GM12878 (cell line): Measurements from ENCODE around the gene MRTFA. TPM values are rescaled to one million over a fixed set of nuclear protein-coding genes. Genes with fewer than 3 reads are reported as not detected.

ENCODE experiments used
- ATAC-seq: fragments of 200-7000 bp; cut with Tn5 transposase; 3 replicates; pipeline ENCODE4 v1.9.1; 2020; ENCODE audit warnings: mild to moderate bottlenecking, moderate library complexity
- BruUV-seq: library from RNA; stranded (reverse); fragments of 400-500 nt; replicated peaks from 2 replicates; lab custom pipeline; 2021; lab: Mats Ljungman, UMichigan
- CTCF ChIA-PET: fragments of 300-600 bp; sonication (Branson Sonifier 250); formaldehyde crosslinking; extraction: SDS; loops from one replicate; lab custom pipeline; 2021; ENCODE audit warnings: inconsistent platforms; lab: Yijun Ruan, JAX
- POLR2A ChIA-PET: fragments of 350-600 bp; formaldehyde crosslinking; extraction: SDS; loops from one replicate; lab custom pipeline; 2021; ENCODE audit warnings: inconsistent platforms; lab: Charles Lee
- RAD21 ChIA-PET: fragments of 300-600 bp; sonication (Branson Sonifier 250); formaldehyde crosslinking; loops from one replicate; lab custom pipeline; 2023; ENCODE audit warnings: antibody characterized with exemption; ENCODE audit not compliant: unreplicated experiment; lab: Charles Lee
- SMC1A ChIA-PET: fragments of 300-600 bp; sonication (Branson Sonifier 250); formaldehyde crosslinking; loops from one replicate; lab custom pipeline; 2023; ENCODE audit not compliant: unreplicated experiment, uncharacterized antibody; lab: Charles Lee
- DNase-seq: peaks from one replicate; pipeline ENCODE4 v3.0.0-alpha.2; 2011; ENCODE audit warnings: low read depth, low spot score
- FAIRE-seq: peaks from 3 replicates; lab custom pipeline; 2011; peaks lifted over from hg19 to GRCh38; lab: Jason Lieb, UNC
- H2AFZ ChIP-seq: 2 replicates; pipeline ENCODE4 v1.6.0; 2011; ENCODE audit warnings: low read depth, low read length, control low read depth; ENCODE audit not compliant: control insufficient read depth
- H3K27ac ChIP-seq: 2 replicates; pipeline ENCODE4 v1.5.1; 2011; ENCODE audit warnings: control low read depth; ENCODE audit not compliant: control insufficient read depth, insufficient read depth
- H3K27me3 ChIP-seq, 2 experiments: replicated peaks in 1 of 2; 2 replicates each; pipeline versions ENCODE4 v1.6.0 to v1.6.1; 2011; ENCODE audit warnings: low read length in 1 of 2; ENCODE audit not compliant: control insufficient read depth in 2 of 2, insufficient read depth in 2 of 2
- H3K36me3 ChIP-seq, 2 experiments: 2 replicates each; pipeline ENCODE4 v1.5.1; 2011; ENCODE audit warnings: low read length in 1 of 2; ENCODE audit not compliant: control insufficient read depth in 2 of 2, insufficient read depth in 2 of 2
- H3K4me1 ChIP-seq: 2 replicates; pipeline ENCODE4 v1.6.1; 2011; ENCODE audit warnings: mild to moderate bottlenecking, low read length, moderate library complexity, mixed read lengths; ENCODE audit not compliant: control insufficient read depth, insufficient read depth
- H3K4me2 ChIP-seq: 2 replicates; pipeline ENCODE4 v1.6.0; 2011; ENCODE audit warnings: control low read depth; ENCODE audit not compliant: control insufficient read depth, insufficient read depth
- H3K4me3 ChIP-seq: fragments of 200-600 bp; sonication (generic); 2 replicates; pipeline ENCODE4 v1.5.1; 2016
- H3K79me2 ChIP-seq: 2 replicates; pipeline ENCODE4 v1.6.0; 2011; ENCODE audit warnings: low read length; ENCODE audit not compliant: control insufficient read depth, insufficient read depth
- H3K9ac ChIP-seq: 2 replicates; pipeline ENCODE4 v1.8.0; 2011; ENCODE audit warnings: low read length, control low read depth, mixed read lengths; ENCODE audit not compliant: control insufficient read depth, insufficient read depth
- H3K9me3 ChIP-seq: replicated peaks from 3 replicates; pipeline ENCODE4 v1.5.1; 2011; ENCODE audit warnings: mild to moderate bottlenecking, low read length; ENCODE audit not compliant: control insufficient read depth, insufficient read depth
- H4K20me1 ChIP-seq: 2 replicates; pipeline ENCODE4 v1.6.0; 2011; ENCODE audit not compliant: control insufficient read depth, insufficient read depth
- ATF3 ChIP-seq: IDR thresholded peaks from 2 replicates; pipeline ENCODE4 v1.6.1; 2011; ENCODE audit warnings: low read depth, mild to moderate bottlenecking, low read length, moderate library complexity, borderline replicate concordance; ENCODE audit errors: extremely low read depth
- ATF7 ChIP-seq: fragments of 450-650 bp; IDR thresholded peaks from 2 replicates; pipeline ENCODE4 v1.6.1; 2016; ENCODE audit warnings: low read depth, mild to moderate bottlenecking
- BMI1 ChIP-seq: fragments of 450-650 bp; IDR thresholded peaks from 2 replicates; pipeline ENCODE4 v1.6.1; 2016; ENCODE audit warnings: mild to moderate bottlenecking, moderate library complexity, borderline replicate concordance
- CREB1 ChIP-seq: IDR thresholded peaks from 2 replicates; pipeline ENCODE4 v1.6.1; 2012; ENCODE audit warnings: low read depth, mild to moderate bottlenecking, inconsistent platforms
- CREM ChIP-seq: IDR thresholded peaks from 2 replicates; pipeline ENCODE4 v1.6.1; 2014; ENCODE audit warnings: antibody characterized with exemption, low read depth
- DPF2 ChIP-seq: fragments of 450-650 bp; IDR thresholded peaks from 2 replicates; pipeline ENCODE4 v1.6.1; 2017; ENCODE audit warnings: mild to moderate bottlenecking
- EGR1 ChIP-seq, 2 experiments: IDR thresholded peaks; 1 replicate in 1 of 2; 2 replicates in 1 of 2; pipeline ENCODE4 v1.6.1; 2011 to 2012; ENCODE audit warnings: low read depth in 2 of 2, low read length in 2 of 2, borderline replicate concordance in 1 of 2, mild to moderate bottlenecking in 1 of 2, moderate library complexity in 1 of 2
- FOXM1 ChIP-seq: IDR thresholded peaks from 2 replicates; pipeline ENCODE4 v1.6.1; 2012; ENCODE audit warnings: low read depth, mild to moderate bottlenecking, inconsistent platforms, low read length, moderate library complexity
- JUNB ChIP-seq: IDR thresholded peaks from 2 replicates; pipeline ENCODE4 v1.6.1; 2016; ENCODE audit warnings: antibody characterized with exemption, mild to moderate bottlenecking
- NFYB ChIP-seq: IDR thresholded peaks from 2 replicates; pipeline ENCODE4 v1.6.1; 2011; ENCODE audit warnings: low read depth, mild to moderate bottlenecking, low read length, improper control_type of control experiment, moderate library complexity; ENCODE audit not compliant: insufficient read depth
- PML ChIP-seq: IDR thresholded peaks from 2 replicates; pipeline ENCODE4 v1.6.1; 2012; ENCODE audit warnings: low read length, inconsistent platforms
- POLR2A ChIP-seq: IDR thresholded peaks from 2 replicates; pipeline ENCODE4 v1.6.1; 2011; ENCODE audit warnings: low read depth, mild to moderate bottlenecking, low read length
- POLR2AphosphoS2 ChIP-seq: IDR thresholded peaks from 2 replicates; pipeline ENCODE4 v1.6.1; 2011; ENCODE audit warnings: low read depth, mild to moderate bottlenecking, low read length, improper control_type of control experiment, moderate library complexity
- POLR2AphosphoS5 ChIP-seq: IDR thresholded peaks from 2 replicates; pipeline ENCODE4 v1.6.1; 2011; ENCODE audit warnings: mild to moderate bottlenecking, low read length, inconsistent platforms
- RAD51 ChIP-seq: fragments of 450-650 bp; IDR thresholded peaks from 2 replicates; pipeline ENCODE4 v1.6.1; 2016; ENCODE audit warnings: moderate library complexity, mild to moderate bottlenecking, inconsistent platforms
- STAT1 ChIP-seq: fragments of 450-650 bp; conservative IDR thresholded peaks from 2 replicates; pipeline ENCODE4 v1.6.1; 2014; ENCODE audit warnings: antibody characterized with exemption, mild to moderate bottlenecking
- TAF1 ChIP-seq: IDR thresholded peaks from 2 replicates; pipeline ENCODE4 v1.6.1; 2011; ENCODE audit warnings: mild to moderate bottlenecking, low read depth, low read length, borderline replicate concordance
- WRNIP1 ChIP-seq: IDR thresholded peaks from 2 replicates; pipeline ENCODE4 v1.6.1; 2011; ENCODE audit warnings: low read depth, low read length, improper control_type of control experiment, borderline replicate concordance
- WGBS: methylation state at CpG from one replicate; pipeline ENCODE4 v1.1.6; 2016; ENCODE audit warnings: low lambda C conversion rate; ENCODE audit not compliant: insufficient replicate concordance, insufficient coverage; ENCODE audit errors: missing lambda C conversion rate; 5-methylcytosine and 5-hydroxymethylcytosine counted together
- in situ Hi-C: fragments of 300-500 bp; cut with MboI; formaldehyde crosslinking; loops from 9 replicates; pipeline ENCODE4 v1.14.3; 2018; ENCODE audit warnings: mixed read lengths
- intact Hi-C: fragments of 100-400 bp; cut with micrococcal nuclease; formaldehyde crosslinking; loops from one replicate; pipeline ENCODE4 v1.14.2; 2022; ENCODE audit not compliant: unreplicated experiment
- polyA plus RNA-seq, 11 experiments: library from polyadenylated mRNA; depleted of rRNA in 4 of 11; unstranded in 6 of 11; stranded (reverse) in 5 of 11; fragments of >200 nt; fragmentation: Nextera tagmentation in 4 of 11; fragmentation: Illumina TruSeq in 1 of 11; extraction: Ambion mirVana in 4 of 11; extraction: Trizol in 1 of 11; gene quantifications; 1 replicate in 1 of 11; 2 replicates in 10 of 11; pipeline versions ENCODE4 v1.2.1 to v1.2.3, GENCODE V29; 2011 to 2016; ENCODE audit warnings: inconsistent platforms in 2 of 11, missing spikeins in 2 of 11, low read depth in 1 of 11
- total RNA-seq, 4 experiments: library from RNA; depleted of rRNA in 3 of 4; stranded (reverse); fragments of >200 nt in 3 of 4; fragmentation: Illumina TruSeq in 1 of 4; extraction: Trizol in 1 of 4; gene quantifications; 2 replicates each; pipeline versions ENCODE4 v1.2.1 to v1.2.3, GENCODE V29; 2013 to 2021
- TF ChIP-seq, protein P1 (sequence below): fragments of 450-650 bp; IDR thresholded peaks from 2 replicates; pipeline ENCODE4 v1.6.1; 2016; ENCODE audit warnings: mild to moderate bottlenecking
- TF ChIP-seq, protein P2 (sequence below): IDR thresholded peaks from 2 replicates; pipeline ENCODE4 v1.6.1; 2011; ENCODE audit warnings: borderline replicate concordance, low read depth, mild to moderate bottlenecking, moderate library complexity, mixed read lengths, low read length; ENCODE audit not compliant: insufficient read depth; ENCODE audit errors: extremely low read length

Gene MRTFA
- total and polyA plus RNA-seq, 10 of the 15 experiments (the other 5 are each of a cell fraction or from before 2014, with no cell fraction given) = 2.0 to 63.9 (median 17.9) TPM

GRCh38 chr22:40651563-40652501 lies 15.3 kb upstream of the MRTFA start:
- peak overlapping the region; percentile 75 for H3K4me2 ChIP-seq
- no TSS peak for BruUV-seq
- in situ Hi-C loops = no loop called here
- FAIRE-seq (peak; percentile 84), ATAC-seq (peak; percentile 85), DNase-seq (no peak)
- ChIA-PET RAD21 (interaction anchor here (1.5 to 2.9 kb wide), 5 partner anchors 15 to 247 kb away, joined by 3 to 12 read pairs (median 7); partner anchors contain the start of gene MRTFA), POLR2A (interaction anchor here (1.1 to 1.2 kb wide), 2 partner anchors 247 to 277 kb away, joined by 3 read pairs; no protein-coding TSS in a partner anchor), SMC1A (interaction anchor here (0.9 to 2.7 kb wide), 6 partner anchors 10 to 247 kb away, joined by 3 to 10 read pairs (median 4); no protein-coding TSS in a partner anchor), CTCF (interaction anchor here (1.0 to 11.1 kb wide), 4 partner anchors 31 to 215 kb away, joined by 3 to 339 read pairs (median 78); no protein-coding TSS in a partner anchor)
- peak overlapping the region; percentile 79 for H3K9ac ChIP-seq
- no peaks in the 10 kb centered on the region for H4K20me1 ChIP-seq
- H3K27ac ChIP-seq = peak overlapping the region; percentile 85
- H3K79me2 ChIP-seq = no peaks in the 10 kb centered on the region
- H3K4me1 ChIP-seq = peaks cover 8% of the 10 kb centered on the region
- no peaks in the 10 kb centered on the region for H3K9me3 ChIP-seq
- 16% methylated on average over 32 of the region's 33 CpGs for WGBS
- intact Hi-C loops = no loop called here
- H3K27me3 ChIP-seq = no peaks in the 10 kb centered on the region
- H3K36me3 ChIP-seq = no peaks in the 10 kb centered on the region
- peak overlapping the region; percentile 90 for H2AFZ ChIP-seq
- H3K4me3 ChIP-seq = peak overlapping the region; percentile 49; the same call in 1 of the 2 replicates
- TF ChIP-seq BMI1 (no peak), TAF1 (0 out of 2 replicates have a peak, but pooled peaks have one; percentile 25), PML (peak; percentile 77), POLR2AphosphoS5 (peak; percentile 54; the same call in 1 of the 2 replicates), ATF7 (no peak), JUNB (no peak; the same call in 1 of the 2 replicates), NFYB (0 out of 2 replicates have a peak, but pooled peaks have one; percentile 51), DPF2 (no peak), POLR2A (peak; percentile 91), STAT1 (no peak), FOXM1 (no peak), RAD51 (0 out of 2 replicates have a peak, but pooled peaks have one; percentile 15), ATF3 (peak; percentile 77; the same call in 1 of the 2 replicates), WRNIP1 (no peak), POLR2AphosphoS2 (no peak), CREB1 (peak; percentile 69; the same call in 1 of the 2 replicates), CREM (peak; percentile 69), EGR1 (IDR thresholded peaks at IDR 0.05; ENCODE audit: borderline replicate concordance in 1 of 2, low read depth in 2 of 2, low read length in 2 of 2) (peak in 1 of 2 experiments; percentile 89; a peak in 2 of 3 replicates)
- TF ChIP-seq, protein P1, sequence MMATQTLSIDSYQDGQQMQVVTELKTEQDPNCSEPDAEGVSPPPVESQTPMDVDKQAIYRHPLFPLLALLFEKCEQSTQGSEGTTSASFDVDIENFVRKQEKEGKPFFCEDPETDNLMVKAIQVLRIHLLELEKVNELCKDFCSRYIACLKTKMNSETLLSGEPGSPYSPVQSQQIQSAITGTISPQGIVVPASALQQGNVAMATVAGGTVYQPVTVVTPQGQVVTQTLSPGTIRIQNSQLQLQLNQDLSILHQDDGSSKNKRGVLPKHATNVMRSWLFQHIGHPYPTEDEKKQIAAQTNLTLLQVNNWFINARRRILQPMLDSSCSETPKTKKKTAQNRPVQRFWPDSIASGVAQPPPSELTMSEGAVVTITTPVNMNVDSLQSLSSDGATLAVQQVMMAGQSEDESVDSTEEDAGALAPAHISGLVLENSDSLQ = no peak
- TF ChIP-seq, protein P2, sequence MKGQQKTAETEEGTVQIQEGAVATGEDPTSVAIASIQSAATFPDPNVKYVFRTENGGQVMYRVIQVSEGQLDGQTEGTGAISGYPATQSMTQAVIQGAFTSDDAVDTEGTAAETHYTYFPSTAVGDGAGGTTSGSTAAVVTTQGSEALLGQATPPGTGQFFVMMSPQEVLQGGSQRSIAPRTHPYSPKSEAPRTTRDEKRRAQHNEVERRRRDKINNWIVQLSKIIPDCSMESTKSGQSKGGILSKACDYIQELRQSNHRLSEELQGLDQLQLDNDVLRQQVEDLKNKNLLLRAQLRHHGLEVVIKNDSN = peak; percentile 90
